CD14-positive monocyte (primary cell): ENCODE measurements around the gene STARD13. TPM values are rescaled to one million over a fixed set of nuclear protein-coding genes. Genes with fewer than 3 reads are reported as not detected.

ENCODE experiments used
- DNase-seq, 3 donors: peaks; one replicate each; pipeline ENCODE4 v3.0.0-alpha.2; 2011 to 2022
- H2AFZ ChIP-seq: 2 replicates; pipeline ENCODE4 v1.6.0; 2012; ENCODE audit warnings: mild to moderate bottlenecking, low read depth, low read length, inconsistent platforms; ENCODE audit not compliant: insufficient read depth, poor library complexity, severe bottlenecking
- H3K27ac ChIP-seq, 2 donors: 1 replicate in 1 of 2; 2 replicates in 1 of 2; pipeline ENCODE4 v1.5.1; 2012 to 2013; ENCODE audit warnings: low read length in 2 of 2, control low read depth in 1 of 2, inconsistent platforms in 1 of 2, low read depth in 1 of 2, mild to moderate bottlenecking in 1 of 2
- H3K27me3 ChIP-seq, 2 donors: one replicate each; pipeline versions ENCODE4 v1.6.0 to v1.6.1; 2011 to 2013; ENCODE audit warnings: low read length in 2 of 2; ENCODE audit not compliant: control insufficient read depth in 2 of 2, insufficient read depth in 2 of 2
- H3K36me3 ChIP-seq, 2 donors: replicated peaks in 1 of 2; 1 replicate in 1 of 2; 2 replicates in 1 of 2; pipeline versions ENCODE4 v1.5.1 to v1.6.1; 2012 to 2013; ENCODE audit warnings: low read length in 2 of 2, control low read depth in 1 of 2, inconsistent platforms in 1 of 2, mild to moderate bottlenecking in 1 of 2; ENCODE audit not compliant: insufficient read depth in 2 of 2, control insufficient read depth in 1 of 2
- H3K4me1 ChIP-seq, 2 donors: 1 replicate in 1 of 2; 2 replicates in 1 of 2; pipeline versions ENCODE4 v1.5.1 to v1.6.1; 2012 to 2013; ENCODE audit warnings: low read length in 2 of 2, control low read depth in 1 of 2, inconsistent platforms in 1 of 2, mild to moderate bottlenecking in 1 of 2, moderate library complexity in 1 of 2; ENCODE audit not compliant: insufficient read depth in 2 of 2, control insufficient read depth in 1 of 2
- H3K4me2 ChIP-seq: replicated peaks from 2 replicates; pipeline ENCODE3; 2012; ENCODE audit warnings: low read length, moderate library complexity, mild to moderate bottlenecking; ENCODE audit not compliant: poor library complexity, severe bottlenecking; ENCODE audit errors: extremely low read depth
- H3K4me3 ChIP-seq, 3 experiments: fragments of 200-600 bp in 1 of 3; sonication (generic) in 1 of 3; replicated peaks in 1 of 3; 1 replicate in 2 of 3; 2 replicates in 1 of 3; pipeline ENCODE4 v1.5.1; 2011 to 2013; ENCODE audit warnings: low read length in 3 of 3, mild to moderate bottlenecking in 3 of 3, control low read depth in 2 of 3, low read depth in 2 of 3, inconsistent platforms in 1 of 3, moderate library complexity in 1 of 3
- H3K79me2 ChIP-seq: 2 replicates; pipeline ENCODE4 v1.6.0; 2012; ENCODE audit warnings: mild to moderate bottlenecking, control low read depth, inconsistent platforms, low read length, moderate library complexity; ENCODE audit not compliant: insufficient read depth
- H3K9ac ChIP-seq: 2 replicates; pipeline ENCODE4 v1.6.0; 2017; ENCODE audit warnings: low read length, mild to moderate bottlenecking; ENCODE audit not compliant: insufficient read depth, poor library complexity, severe bottlenecking
- H3K9me3 ChIP-seq, 2 donors: replicated peaks in 1 of 2; 1 replicate in 1 of 2; 2 replicates in 1 of 2; pipeline versions ENCODE4 v1.5.1 to v1.6.1; 2012 to 2013; ENCODE audit warnings: low read length in 2 of 2, control low read depth in 1 of 2; ENCODE audit not compliant: control insufficient read depth in 1 of 2, insufficient read depth in 1 of 2
- H4K20me1 ChIP-seq: 2 replicates; pipeline ENCODE4 v1.6.0; 2012; ENCODE audit warnings: mild to moderate bottlenecking, low read length, control low read depth, moderate library complexity; ENCODE audit not compliant: insufficient read depth
- H3K27ac Mint-ChIP-seq, 7 donors: one replicate each; pipeline ENCODE4 v1.8.0; 2020; ENCODE audit warnings: mild to moderate bottlenecking in 7 of 7, mixed read lengths in 7 of 7, moderate library complexity in 6 of 7, inconsistent platforms in 2 of 7
- H3K27me3 Mint-ChIP-seq, 3 donors: one replicate each; pipeline ENCODE4 v1.8.0; 2021 to 2022; ENCODE audit warnings: low read depth in 3 of 3, mild to moderate bottlenecking in 3 of 3, mixed read lengths in 3 of 3, moderate library complexity in 3 of 3, inconsistent platforms in 1 of 3
- H3K36me3 Mint-ChIP-seq, 2 donors: one replicate each; pipeline ENCODE4 v1.8.0; 2020; ENCODE audit warnings: mixed read lengths in 2 of 2, inconsistent platforms in 1 of 2, mild to moderate bottlenecking in 1 of 2
- H3K4me1 Mint-ChIP-seq: one replicate; pipeline ENCODE4 v1.8.0; 2020; ENCODE audit warnings: mild to moderate bottlenecking, mixed read lengths
- H3K4me3 Mint-ChIP-seq, 2 donors: one replicate each; pipeline ENCODE4 v1.8.0; 2020; ENCODE audit warnings: mild to moderate bottlenecking in 2 of 2, mixed read lengths in 2 of 2, moderate library complexity in 1 of 2
- H3K9me3 Mint-ChIP-seq, 7 donors: one replicate each; pipeline ENCODE4 v1.8.0; 2020 to 2022; ENCODE audit warnings: mixed read lengths in 7 of 7, mild to moderate bottlenecking in 6 of 7, moderate library complexity in 6 of 7, inconsistent platforms in 2 of 7
- WGBS: methylation state at CpG from one replicate; pipeline ENCODE4 v1.1.5; 2013; ENCODE audit warnings: missing lambda C conversion rate; ENCODE audit not compliant: insufficient coverage; 5-methylcytosine and 5-hydroxymethylcytosine counted together
- intact Hi-C, 2 donors: fragments of 100-400 bp; cut with micrococcal nuclease; formaldehyde crosslinking; loops; one replicate each; pipeline versions ENCODE4 v1.15.0 to v1.15.1; 2023
- polyA plus RNA-seq, 3 donors: library from polyadenylated mRNA; depleted of rRNA in 1 of 3; unstranded in 2 of 3; stranded (reverse) in 1 of 3; fragments of 300-500 nt in 2 of 3; fragments of >200 nt in 1 of 3; fragmentation: Illumina TruSeq in 2 of 3; gene quantifications; 1 replicate in 2 of 3; 2 replicates in 1 of 3; pipeline ENCODE4 v1.2.3, GENCODE V29; 2012 to 2021
- TF ChIP-seq, protein P1 (sequence below): fragments of 200-600 bp; IDR thresholded peaks from one replicate; pipeline ENCODE4 v1.8.0; 2022; ENCODE audit warnings: antibody characterized with exemption, mild to moderate bottlenecking

Gene STARD13
- polyA plus RNA-seq, 3 donors: 0.37 to 0.69 (median 0.60) TPM

DNA sequence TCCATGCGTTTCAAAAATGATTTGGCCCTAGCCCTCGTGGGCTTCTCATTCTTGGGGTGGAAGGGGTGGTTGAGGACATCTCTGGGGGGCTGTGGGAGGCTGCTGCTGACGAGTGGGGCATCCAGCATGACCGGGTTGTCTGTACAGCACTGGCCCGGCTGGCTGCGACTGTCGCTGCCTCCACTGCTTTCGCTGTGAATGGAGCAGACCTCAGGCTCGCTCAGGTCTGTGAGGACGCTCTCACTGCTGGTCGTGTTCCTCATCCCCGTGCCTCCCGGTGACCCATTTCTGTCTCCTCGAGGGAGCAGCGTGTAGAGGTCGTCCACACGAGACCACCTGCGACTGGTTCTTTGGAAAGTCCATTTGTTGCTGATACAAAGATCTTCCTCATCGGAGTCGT, 155.7 kb downstream of the STARD13 start:
- H3K27ac ChIP-seq: no peak overlapping the region
- intact Hi-C loops: no loop called here
- no peaks in the 10 kb centered on the region for H3K79me2 ChIP-seq
- TF ChIP-seq, protein P1, sequence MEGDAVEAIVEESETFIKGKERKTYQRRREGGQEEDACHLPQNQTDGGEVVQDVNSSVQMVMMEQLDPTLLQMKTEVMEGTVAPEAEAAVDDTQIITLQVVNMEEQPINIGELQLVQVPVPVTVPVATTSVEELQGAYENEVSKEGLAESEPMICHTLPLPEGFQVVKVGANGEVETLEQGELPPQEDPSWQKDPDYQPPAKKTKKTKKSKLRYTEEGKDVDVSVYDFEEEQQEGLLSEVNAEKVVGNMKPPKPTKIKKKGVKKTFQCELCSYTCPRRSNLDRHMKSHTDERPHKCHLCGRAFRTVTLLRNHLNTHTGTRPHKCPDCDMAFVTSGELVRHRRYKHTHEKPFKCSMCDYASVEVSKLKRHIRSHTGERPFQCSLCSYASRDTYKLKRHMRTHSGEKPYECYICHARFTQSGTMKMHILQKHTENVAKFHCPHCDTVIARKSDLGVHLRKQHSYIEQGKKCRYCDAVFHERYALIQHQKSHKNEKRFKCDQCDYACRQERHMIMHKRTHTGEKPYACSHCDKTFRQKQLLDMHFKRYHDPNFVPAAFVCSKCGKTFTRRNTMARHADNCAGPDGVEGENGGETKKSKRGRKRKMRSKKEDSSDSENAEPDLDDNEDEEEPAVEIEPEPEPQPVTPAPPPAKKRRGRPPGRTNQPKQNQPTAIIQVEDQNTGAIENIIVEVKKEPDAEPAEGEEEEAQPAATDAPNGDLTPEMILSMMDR: no peak
- WGBS: 96% methylated on average over 20 of the region's 20 CpGs
- no peak overlapping the region for H3K4me2 ChIP-seq
- H3K9me3 ChIP-seq: no peaks in the 10 kb centered on the region
- Mint-ChIP-seq H3K4me3 (no peak overlapping the region), H3K9me3 (peaks cover 0 to 4% (median 0%) of the 10 kb centered on the region in 7 donors), H3K27me3 (no peaks in the 10 kb centered on the region), H3K27ac (peak overlapping the region in 1 of 7 donors; percentile 27), H3K36me3 (peaks cover under 1 to 9% of the 10 kb centered on the region in 2 donors), H3K4me1 (peaks cover 12% of the 10 kb centered on the region)
- H2AFZ ChIP-seq: no peak overlapping the region
- no peak for DNase-seq
- H3K9ac ChIP-seq: no peak overlapping the region
- no peaks in the 10 kb centered on the region for H4K20me1 ChIP-seq
- no peaks in the 10 kb centered on the region for H3K36me3 ChIP-seq
- H3K4me3 ChIP-seq: no peak overlapping the region
- H3K4me1 ChIP-seq: peaks cover 0 to 7% of the 10 kb centered on the region in 2 donors
- H3K27me3 ChIP-seq: no peaks in the 10 kb centered on the region

DNA sequence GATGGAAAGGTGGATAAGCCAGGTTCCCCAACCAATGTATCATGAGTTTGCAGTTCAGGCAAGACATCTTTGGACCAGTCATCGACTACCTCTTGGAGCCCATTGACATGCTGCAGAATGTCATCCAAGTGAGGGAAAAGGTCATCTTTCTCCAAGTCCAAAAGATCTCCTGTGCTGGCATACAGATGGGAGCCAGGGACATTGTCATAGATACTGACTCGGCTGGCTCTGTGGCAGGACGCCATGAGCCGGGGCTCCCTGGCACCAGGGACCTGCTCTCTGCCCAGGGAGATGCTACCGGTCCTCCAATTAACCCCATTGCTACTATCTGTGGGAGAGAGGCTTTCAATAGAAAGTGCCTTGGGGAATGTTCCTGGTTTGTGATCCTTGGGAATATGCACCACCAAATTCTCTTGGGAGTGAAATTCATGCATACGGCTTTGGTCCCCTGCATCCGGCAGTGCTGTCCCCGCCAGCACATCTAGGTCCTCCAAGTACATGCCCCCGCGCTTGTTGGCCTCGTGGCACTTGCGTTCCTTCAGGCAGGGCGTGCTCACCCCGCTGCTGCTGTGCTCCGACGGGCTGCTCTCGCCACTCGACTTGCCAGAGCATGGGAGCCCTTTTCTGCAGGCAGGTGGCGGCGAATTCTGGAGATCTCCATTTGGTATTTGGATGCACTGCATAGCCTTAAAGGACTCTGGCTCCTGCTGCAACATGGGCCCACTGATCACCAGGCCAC, 156.3 kb downstream of the STARD13 start:
- H3K27ac Mint-ChIP-seq: no peak overlapping the region
- no peaks in the 10 kb centered on the region for H3K36me3 ChIP-seq
- 97% methylated on average over 16 of the region's 20 CpGs for WGBS
- H3K4me3 ChIP-seq: no peak overlapping the region
- no peak overlapping the region for H3K27ac ChIP-seq
- peaks cover 0 to 9% of the 10 kb centered on the region in 2 donors for H3K36me3 Mint-ChIP-seq
- H3K4me1 Mint-ChIP-seq: peaks cover 15% of the 10 kb centered on the region
- DNase-seq: no peak
- no peak overlapping the region for H3K9ac ChIP-seq
- intact Hi-C loops: no loop called here
- H4K20me1 ChIP-seq: no peaks in the 10 kb centered on the region
- H3K27me3 ChIP-seq: no peaks in the 10 kb centered on the region
- H3K4me2 ChIP-seq: no peak overlapping the region
- no peak overlapping the region for H2AFZ ChIP-seq
- H3K9me3 ChIP-seq: no peaks in the 10 kb centered on the region
- H3K4me3 Mint-ChIP-seq: no peak overlapping the region
- no peaks in the 10 kb centered on the region for H3K79me2 ChIP-seq
- TF ChIP-seq, protein P1: no peak
- no peaks in the 10 kb centered on the region for H3K27me3 Mint-ChIP-seq
- H3K4me1 ChIP-seq: peaks cover 2 to 8% of the 10 kb centered on the region in 2 donors
- H3K9me3 Mint-ChIP-seq: peaks cover 0 to 4% (median 0%) of the 10 kb centered on the region in 7 donors
